ENCODE data around the gene ARID1B.

ARID1B gene

DNA sequence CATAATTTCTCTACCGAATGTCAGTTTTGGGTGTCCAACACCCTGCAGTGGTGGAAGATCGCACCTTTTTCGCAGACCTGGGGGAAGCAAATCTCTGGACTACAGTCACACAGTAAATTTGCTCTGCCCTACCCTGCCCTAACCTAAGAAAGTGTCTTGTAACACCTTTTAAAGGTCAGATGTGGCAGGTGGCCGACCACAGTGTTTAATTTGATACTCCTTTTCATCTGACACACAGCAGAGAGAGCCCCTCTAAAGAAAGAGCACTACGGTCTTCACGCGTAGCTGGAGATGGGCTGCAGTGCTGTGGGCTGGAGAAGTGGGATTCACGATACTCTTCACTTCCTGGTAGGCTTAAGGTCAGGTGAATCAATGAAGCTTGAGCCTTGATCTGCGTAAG lies 436.2 kb downstream of the ARID1B start:
- no peak for DNase-seq (ENCODE audit: low spot score)

DNA sequence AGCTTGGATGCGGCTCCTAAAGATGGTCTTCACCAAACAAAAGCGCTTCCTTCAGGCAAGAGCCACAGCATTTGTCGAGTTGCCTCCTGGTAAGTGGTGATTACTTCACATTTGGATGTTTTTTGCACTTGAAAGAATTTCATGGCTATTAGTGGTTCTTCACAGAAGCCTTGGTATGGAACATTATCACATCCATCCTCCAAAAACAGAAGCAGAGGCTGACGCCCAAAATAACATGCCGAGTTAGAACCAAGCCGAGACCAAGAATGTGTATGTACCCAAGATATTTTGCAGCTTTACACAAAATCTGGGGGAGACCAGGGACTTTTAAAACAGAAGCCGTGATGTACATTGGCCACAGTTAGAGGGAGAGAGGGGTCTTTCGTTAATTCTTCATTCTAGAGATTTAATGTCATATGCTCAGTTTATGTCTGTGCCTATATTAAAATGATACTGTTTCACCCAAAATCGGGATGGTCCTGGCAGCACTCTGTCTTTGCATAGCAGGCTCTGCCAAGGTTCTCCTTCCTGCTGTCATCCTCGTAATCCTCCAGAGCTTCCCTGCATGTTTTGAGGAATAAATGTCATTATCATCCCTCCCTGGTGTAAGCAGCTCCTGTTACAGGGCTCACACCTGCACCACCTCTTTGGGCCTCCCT lies 436.9 kb downstream of the ARID1B start:
- DNase-seq (ENCODE audit: low spot score): no peak

DNA sequence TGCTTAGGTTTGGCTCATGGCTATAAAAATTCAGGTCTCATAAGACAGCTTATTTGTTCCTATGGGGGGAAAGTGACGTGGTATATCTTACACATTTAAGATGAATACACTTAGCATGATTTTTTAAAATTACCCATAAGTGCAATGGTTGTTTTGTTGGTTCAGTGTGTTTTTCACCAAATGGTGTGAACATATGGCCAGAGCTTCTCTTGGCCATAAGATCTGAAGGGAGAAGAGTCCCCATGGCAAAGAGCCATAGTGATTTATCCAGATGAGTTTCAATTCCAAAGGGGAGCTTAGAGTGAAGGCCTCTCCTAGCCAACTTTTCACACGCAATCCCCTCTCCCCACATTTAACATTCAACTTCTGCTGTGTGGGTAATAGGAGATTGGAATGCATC lies 438.5 kb downstream of the ARID1B start:
- no peak for DNase-seq (ENCODE audit: low spot score)

DNA sequence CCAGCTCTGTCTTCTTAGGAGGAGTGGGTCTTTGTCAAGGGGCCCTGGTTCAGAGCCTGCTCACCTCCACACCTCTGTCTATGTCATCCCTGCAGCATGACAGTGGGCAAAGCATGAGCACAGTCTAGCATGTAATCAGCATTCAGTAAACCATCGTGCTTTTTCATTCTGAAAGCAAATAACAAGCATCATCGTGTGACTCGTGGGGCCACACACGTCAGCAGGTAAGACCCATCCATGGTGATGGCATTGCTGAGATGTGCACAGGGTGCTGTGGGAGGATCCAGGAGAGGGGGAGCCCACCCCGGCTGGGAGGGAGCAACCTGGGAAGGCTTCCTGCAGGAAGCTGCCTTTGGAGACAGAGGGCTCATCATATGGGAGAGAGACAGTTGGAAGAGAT lies 439.4 kb downstream of the ARID1B start:
- DNase-seq (ENCODE audit: low spot score): no peak

DNA sequence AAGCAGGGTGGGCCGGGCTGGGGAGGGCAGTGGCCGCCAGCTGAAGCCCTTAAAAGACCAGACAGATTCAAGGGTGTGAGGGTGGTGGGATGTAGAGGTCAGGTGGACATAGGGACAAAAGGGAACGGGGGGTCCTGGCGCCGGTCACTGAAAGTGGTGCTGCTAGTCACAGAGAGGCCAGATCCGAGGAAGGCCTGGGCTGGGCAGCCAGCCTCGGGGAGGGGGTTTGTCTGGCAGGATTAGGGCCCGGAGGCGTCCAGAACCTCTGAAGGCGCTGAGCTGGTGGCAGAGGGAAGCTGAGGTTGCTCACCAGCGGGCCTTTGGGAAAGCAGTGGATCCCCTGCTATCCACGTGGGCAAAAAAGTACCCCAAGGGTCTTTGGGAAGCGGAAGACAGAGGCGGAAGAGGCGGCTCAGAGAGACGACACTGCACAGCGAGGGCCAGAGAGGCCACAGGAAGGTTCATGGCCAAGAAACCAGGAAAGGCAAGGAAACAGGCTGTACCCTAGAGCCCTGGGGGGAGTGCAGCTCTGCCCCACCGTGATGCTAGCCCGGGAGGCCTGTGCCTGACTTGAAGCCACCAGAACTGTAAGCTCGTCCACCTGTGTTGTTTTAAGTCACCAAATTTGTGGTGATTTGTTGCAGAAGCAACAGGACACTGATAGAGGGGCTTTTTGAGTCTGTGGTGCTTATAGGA lies 440.2 kb downstream of the ARID1B start:
- DNase-seq (ENCODE audit: low spot score): no peak

DNA sequence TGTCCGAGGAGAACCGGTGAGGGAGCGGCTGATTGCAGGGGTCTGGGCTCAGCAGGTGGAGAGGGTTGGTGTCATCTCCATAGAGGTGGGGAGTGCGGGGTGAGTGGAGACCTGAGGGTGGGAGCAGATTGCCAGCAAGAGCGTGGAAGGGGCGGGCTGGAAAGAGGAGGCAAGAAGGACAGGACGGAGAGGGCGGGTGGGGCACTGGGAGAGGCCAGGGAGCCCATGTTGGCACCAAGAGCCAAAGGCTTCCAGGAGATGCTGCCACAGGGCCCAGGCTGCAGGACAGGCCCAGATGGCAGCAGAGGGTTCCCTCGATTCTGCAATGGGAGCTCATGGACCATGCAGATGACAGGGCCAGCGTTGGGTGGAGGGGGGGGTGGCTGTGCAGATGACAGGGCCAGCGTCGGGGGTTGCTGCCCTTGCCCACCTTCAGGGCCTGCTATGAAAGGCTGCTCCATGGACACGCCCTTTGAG lies 440.8 kb downstream of the ARID1B start:
- DNase-seq (ENCODE audit: low spot score): no peak

DNA sequence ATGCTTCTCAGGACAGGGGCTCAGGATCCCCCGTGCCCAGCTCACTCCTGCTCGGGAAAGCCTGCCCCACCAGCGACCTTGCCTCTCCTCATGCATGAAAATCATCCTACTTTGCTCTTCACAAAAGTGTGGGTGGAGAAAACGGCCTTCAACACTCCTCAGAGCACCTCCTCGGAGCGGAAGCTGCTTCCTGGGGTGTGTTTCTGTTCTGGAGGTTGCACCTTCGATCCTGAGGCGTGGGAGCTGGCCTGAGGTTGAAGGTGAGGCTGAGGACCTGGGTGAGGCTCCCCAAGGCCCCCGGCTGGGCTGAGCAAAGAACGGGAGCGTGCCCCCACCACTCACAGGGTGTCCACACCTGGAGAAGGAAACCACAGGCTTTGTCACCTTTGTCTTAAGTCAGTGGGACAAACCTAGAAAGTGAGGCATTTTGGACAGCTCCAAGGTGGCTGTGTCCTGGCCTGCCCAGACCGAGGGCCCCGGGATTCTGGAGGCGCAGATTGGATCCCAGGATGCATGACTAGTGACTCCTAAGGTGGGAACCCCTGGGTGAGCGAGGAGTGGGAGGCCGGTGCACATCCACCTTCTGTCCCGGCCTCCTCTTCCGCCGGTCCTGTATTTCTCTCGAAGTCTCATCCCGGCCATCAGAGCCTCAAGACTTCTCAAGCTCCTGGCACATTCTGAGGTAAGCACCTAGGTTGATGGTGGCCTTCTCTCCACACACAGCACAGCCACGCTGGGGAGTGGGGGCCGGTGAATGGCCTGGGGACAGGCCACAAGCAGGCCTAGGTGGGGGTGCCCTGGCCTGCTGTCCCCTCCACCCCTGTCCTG lies 441.4 kb downstream of the ARID1B start:
- no peak for DNase-seq (ENCODE audit: low spot score)

DNA sequence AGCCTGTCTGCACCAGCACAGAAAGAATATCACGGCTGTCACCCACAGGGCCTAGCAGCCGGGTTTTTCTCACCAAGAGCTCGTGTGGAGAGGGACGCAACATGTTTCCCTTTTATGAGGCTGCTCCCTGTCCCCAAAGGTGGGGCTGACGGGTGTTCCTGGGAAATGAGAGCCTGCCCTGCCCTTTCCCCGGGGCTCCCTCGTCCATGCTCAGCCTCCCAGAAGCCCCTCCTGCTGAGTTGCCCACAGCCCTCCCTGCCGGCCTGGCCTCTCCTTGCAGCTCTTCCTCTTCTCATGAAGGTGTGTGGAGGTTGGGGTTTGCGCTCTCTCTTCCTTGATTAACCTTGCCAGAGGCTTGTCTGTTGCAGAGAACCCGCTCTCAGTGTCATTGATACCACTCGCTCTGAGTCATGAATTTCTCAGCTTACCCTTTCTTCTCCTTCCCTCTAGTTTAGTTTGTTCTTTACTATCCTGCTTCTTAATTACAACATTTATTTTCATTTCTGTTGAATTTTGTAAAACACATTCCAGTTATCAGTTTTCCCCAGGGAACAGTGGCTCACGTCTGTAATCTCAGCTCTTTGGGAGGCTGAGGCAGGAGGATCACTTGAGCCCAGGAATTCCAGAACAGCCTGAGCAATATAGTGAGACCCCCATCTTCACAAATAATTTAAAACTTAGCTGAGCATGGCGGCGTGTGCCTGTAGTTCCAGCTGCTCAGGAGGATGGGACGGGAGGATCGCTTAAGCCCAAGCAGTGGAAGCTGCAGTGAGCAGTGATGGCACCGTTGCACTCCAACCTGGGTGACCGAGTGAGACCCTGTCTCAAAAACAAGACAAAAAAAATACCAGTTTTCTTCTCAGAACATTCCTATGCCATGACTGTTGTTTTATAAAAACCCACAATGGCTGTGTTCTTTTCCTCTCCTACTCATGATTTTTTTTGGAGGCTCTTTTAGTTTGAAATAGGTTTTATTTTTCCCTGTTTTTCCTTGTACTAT lies 442.3 kb downstream of the ARID1B start:
- DNase-seq (ENCODE audit: low spot score): peak; percentile 66

DNA sequence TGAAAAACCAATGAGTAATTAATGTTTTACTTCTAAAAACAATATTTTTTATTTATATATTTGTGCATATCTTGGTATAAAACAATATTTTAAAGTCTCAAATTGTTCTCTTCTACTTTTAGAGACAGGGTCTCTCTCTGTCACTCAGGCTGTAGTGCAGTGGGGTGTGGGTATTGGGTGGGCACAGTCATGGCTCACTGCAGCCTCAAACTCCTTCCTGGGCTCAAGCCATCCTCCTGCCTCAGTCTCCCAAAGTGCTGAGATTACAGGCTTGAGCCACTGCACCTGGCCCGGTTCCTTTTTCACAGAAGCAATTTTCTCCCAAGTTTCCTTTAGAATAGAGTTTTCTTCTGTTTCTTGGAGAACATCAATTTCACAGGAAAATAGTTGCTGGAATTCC lies 443.3 kb downstream of the ARID1B start:
- no peak for DNase-seq (ENCODE audit: low spot score)

DNA sequence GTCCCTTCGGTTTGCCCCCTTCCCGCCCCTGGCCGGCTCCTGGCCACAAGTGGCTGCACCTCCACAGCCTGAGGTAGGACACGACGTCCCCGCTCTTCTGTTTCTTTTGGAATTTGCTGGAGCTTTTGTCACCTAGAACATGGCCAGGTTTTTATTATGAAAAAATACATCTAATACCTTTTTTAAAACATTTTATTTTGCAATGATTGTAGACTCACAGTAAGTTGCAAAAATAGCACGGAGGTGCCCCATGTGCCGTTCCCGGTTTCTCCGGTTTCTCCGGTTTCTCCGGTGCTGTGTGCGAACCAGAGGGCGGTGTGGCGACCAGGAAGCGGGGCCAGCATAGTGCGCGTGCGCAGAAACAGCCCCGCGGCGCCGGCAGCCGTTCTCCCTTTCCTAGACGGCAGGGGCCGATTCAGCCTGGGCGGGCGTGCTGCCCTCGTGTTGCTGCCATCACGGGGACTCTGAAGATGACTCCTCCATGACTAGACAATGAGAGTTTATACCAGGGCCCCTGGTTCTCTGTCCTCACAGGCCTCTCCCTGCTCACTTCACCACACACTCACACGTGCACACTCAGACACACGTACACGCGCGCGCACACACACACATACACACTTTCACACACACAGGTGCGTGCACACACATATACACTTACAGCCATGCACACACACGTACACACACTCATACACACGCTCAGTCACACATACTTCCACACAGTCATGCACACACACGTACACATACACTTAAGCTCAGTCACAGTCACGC lies 444.1 kb downstream of the ARID1B start:
- DNase-seq (ENCODE audit: low spot score): peak; percentile 93

DNA sequence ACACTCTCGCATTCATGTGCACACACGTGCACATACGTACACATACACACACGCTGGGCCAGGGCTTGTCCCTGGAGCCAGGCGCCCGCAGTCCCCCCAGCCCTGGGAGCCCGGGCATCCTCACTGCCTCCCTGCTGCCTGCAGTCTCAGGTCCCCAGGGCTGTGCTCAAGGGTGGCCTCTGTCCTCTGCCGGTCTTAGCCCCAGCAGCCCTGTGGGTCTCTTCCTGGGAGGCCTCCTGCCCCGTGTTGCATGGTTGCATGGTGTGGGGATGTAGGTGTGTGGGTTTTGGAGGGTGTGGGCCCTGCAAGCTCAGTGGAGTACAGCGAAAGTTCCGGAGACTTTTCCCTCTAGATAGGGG lies 444.6 kb downstream of the ARID1B start:
- DNase-seq (ENCODE audit: low spot score): no peak

DNA sequence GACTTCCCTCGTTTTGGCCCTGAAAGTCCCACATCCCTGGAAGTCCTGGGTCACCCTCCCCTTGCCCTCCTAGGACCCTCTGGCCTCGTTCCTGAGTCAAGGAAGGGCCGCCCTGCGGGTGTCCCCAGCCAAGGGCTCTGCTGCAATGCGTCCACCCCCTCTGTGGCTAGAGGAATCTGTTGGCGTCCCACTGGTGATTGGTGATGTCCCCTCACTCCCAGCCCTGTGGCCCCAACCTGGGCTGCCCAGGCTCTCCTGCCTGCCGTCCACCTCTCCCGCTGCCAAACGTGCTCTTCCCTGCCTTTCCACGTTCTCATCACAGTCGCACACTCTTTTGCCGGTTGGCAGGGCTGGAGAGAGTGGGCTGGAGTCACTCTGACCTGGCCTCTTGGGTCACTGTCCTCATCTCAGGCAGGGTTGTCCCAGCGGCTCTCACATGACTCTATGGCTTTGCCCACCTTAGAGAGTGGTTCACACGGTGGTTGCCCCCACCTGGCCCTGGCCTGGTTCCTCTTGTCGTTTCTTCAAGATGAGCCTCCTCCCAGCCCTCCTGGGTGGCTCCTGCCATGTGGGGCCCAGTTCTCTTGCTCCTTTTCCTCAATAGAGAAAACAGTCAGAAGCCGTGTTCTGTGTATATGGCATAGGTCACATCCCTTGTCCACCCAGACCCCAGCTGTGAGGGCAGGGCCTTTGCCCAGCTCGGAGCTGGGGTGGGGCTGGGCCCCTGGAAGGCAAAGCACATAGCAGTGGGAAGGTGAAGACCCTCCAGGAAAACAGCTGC lies 445.2 kb downstream of the ARID1B start:
- no peak for DNase-seq (ENCODE audit: low spot score)

DNA sequence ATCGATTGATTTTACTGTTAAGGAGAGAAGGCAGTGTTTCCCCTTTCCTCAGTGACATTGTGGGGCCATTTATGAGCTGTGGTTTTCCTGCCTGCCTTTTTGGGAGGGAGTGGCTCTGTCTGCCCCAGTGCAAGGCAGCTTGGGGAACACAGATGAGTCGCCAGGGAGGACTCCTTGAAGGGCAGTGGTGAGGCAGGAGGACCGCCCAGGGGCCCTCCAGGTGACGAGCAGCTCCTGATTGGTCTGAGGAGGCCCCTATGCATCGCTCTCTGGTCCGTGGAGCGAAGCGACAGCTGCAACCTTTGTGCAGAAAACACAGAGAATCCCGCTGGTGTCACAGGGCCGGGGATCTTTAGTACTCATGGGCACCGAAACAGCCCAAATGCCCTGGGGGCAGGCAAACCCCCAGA lies 445.8 kb downstream of the ARID1B start:
- no peak for DNase-seq (ENCODE audit: low spot score)

DNA sequence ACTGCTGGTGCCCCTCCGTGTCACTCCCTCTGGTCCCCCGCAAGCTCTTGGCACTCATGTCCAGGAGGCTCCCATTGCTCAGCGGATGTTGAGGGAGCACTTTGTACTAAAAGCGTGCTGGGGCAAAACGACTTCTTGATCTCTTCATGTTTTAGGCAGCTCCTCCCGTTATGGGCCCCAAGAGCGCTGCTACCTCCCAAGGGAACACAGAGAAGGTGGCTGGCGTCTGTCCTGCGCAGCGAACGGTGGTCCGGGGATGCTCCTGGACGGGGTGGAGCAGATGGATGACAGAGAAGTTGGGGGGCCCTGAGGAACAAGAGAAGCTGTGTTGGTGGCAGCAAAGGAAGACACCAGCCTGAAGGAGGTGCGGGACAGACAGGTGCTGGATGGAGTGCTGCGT lies 446.3 kb downstream of the ARID1B start:
- DNase-seq (ENCODE audit: low spot score): no peak

DNA sequence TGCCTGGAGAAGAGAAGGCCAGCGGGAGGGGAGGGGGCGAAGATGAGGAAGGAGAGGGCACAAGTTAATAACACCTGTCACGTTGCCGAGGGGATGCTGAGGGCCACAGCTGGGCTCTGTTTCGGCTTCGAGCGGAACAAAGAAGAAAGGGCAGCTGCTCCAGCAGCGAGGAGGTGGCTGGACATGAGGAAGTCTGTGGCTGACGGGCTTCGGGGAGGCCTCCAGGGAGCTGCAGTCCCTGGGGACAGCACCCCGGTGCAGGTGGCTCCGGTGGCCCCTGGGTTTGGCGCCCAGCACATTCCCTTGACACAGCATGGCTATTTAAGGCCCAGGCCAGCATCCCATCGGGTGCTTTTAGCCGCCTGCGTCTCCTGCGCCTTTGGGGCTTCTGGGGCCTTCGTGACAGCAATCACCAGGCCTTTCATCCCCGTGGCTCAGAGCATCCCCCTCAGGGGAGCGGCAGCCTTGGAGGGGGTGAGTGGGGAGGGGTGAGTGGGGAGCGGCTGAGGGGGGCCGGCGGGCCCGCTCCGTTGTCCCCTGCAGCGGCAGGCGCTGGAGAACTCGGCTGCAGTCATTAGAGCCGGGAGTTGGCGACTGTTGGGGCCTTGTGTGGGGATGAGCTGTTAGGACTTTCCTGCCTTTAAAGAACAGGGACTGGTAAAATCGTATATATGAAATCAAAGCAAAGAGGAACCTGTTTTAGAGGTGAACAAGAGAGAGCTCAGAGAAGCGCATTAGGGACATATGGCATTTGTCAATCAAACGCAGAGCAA lies 447.2 kb downstream of the ARID1B start:
- no peak for DNase-seq (ENCODE audit: low spot score)

DNA sequence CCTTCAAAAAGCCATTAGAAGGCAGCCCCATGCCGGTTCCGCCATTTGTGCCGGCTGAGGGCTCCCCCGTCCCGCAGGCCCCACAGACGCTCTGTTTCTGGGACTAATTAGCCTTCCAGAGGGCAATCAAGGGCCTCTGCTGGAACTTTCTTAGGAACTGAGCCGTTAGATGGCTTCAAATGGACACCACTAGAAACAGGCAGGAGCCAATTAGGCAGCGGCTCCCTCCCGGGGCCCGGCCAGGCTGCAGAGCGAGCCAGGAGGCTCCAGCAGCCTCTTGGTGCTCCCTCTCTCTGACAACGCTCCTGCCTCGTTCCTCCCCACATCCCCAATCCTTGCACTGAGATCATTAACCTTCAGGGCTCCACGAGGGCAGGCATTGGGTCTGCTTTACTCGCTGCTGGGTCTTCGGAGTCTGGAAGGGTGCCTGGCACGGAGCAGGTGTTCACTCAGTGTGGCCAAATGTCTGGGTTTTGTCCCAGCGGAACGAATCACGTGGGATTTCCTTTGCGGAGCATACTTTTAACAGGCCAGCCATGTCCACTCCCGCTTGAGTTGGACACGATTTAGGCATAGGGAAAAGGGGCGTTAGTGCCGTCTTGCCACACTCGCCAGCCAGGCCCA lies 447.9 kb downstream of the ARID1B start:
- no peak for DNase-seq (ENCODE audit: low spot score)

DNA sequence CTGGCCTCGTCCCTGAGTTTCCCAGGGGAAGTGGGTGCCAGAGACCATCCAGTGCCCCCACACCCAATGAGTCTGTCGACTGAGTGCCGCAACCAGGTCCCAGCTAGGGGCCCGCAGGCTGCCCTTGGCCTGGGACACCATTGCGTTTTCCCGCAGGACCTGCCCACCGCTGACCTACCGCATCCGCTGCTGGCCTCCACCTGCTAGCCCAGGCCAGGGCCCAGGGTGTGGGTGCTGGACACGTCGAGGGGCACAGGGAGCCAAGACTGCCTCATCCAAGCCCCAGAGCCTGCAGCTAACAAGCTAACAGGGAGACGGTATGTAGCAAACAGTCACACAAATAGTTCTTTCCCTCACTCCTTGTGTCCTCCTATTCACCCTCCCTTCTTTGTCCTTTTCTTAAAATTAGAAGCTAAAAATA lies 448.4 kb downstream of the ARID1B start:
- DNase-seq (ENCODE audit: low spot score): no peak

DNA sequence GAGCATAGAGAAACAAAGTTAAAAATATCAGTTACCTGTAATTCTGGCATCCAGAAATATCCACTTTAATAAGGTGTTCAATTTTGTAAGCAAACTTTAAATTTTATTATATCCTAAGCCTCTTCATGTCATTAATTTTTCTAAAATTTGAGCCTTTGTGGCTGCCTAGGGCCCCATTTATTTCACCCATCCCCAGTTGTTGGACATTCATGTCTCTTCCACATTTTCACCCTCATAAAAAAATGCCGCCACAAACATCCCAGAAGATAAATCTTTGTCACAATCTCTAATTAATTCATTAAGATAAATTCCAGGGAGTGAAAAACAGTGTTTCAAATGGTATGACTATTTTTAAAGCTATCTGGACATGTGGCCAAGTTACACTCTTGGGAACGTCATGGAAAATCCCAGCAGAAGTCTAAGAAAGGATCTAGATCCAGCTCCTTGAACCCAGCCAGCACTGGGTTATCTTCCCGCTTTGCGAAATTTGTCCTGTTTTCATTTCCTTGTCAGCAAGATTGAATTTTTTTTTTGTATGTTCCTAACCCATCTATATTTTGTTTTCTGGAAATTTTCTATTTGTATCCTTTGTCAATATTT lies 448.9 kb downstream of the ARID1B start:
- no peak for DNase-seq (ENCODE audit: low spot score)

DNA sequence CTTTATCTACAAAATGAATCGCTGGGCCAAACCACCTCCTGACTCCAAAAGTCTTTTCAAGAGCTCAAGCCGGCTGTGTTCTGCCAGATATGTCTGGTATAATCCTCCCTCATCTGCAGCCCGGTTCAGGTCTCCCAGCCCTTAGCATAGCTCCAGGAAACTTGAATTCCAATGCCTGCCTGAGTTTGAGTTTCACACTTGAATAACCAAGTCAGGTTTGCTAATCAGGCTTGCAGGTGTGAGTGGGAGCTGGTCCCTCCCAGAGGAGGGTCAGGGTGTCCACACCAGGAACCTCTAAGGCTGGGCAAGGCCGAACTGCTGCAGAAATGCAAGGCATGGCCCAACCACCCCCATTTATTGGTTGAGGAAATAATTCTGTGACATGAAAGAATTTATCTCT lies 449.6 kb downstream of the ARID1B start:
- no peak for DNase-seq (ENCODE audit: low spot score)
